GM19043 (cell line): ENCODE data around the gene FZD1.

ENCODE experiments used
- ATAC-seq: cut with Tn5 transposase; IDR thresholded peaks from one replicate; pipeline ENCODE4 v1.9.1; 2021; ENCODE audit warnings: low read depth; ENCODE audit not compliant: unreplicated experiment

Gene FZD1

DNA sequence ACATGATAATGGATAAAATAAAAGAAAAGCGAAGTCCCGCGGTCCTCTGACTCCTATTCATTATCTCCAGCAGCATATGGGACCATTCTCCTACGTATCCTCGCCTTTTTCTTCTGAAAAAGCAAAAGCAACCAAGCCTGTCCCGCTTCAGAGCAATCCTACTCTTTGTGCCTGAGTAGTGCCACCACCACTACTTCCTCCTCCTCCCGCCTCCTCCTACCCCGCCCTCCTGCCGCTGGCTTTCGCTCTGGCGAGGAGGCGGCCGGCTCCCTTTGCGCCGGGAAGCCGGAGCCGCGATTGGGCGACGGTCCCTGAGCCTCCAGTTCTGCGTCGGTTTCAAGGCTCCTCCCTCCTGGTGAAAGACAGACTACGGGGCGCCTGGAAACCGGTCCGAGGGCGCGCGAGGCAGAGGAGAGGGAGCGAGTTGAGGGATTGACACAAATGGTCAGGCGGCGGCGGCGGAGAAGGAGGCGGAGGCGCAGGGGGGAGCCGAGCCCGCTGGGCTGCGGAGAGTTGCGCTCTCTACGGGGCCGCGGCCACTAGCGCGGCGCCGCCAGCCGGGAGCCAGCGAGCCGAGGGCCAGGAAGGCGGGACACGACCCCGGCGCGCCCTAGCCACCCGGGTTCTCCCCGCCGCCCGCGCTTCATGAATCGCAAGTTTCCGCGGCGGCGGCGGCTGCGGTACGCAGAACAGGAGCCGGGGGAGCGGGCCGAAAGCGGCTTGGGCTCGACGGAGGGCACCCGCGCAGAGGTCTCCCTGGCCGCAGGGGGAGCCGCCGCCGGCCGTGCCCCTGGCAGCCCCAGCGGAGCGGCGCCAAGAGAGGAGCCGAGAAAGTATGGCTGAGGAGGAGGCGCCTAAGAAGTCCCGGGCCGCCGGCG, at the start of gene FZD1:
TSS of gene FZD1 (plus strand) at position 388 of the 878 bp plus-strand sequence. CDS start at position 836, 448 bp downstream.
- ATAC-seq, result peak; percentile 88

DNA sequence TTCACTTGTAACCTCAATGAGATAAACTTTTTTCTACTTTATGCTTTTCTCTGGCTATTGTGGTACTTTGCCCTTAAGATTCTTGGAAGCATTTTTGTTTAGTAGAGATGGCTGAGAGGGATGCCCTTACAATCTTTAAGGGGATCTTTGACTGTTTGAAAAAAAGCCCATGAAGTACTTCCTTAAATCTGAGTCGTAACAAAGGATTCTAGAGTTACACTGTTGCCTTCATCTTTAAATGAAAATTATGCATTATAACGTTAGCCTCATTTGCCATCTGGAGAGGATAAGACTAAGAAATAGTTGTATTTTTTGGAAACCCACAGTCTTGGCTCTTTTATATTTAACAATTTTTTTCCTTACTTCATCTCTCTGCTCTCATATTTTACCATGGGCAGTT, 37.8 kb upstream of the FZD1 start:
- no peak for ATAC-seq

DNA sequence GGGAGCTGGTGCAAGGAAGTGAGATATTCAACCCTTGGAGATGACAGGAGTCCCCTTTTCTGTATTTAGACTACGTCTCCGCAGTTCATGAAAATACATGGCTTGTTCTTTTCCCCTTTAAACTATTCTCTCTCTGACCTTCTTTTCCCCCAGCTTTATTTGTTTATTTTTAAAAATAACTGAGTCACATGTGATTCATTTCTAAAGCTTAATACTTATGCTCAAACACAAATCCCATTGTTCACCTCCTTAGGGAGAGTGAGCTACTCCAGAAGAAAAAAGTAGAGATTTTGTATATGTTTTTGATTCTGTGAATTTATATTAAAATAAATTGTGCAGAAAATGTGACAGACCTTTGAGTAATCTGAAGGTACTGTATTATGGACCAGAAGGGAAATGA, 35.9 kb upstream of the FZD1 start:
- ATAC-seq, result no peak

DNA sequence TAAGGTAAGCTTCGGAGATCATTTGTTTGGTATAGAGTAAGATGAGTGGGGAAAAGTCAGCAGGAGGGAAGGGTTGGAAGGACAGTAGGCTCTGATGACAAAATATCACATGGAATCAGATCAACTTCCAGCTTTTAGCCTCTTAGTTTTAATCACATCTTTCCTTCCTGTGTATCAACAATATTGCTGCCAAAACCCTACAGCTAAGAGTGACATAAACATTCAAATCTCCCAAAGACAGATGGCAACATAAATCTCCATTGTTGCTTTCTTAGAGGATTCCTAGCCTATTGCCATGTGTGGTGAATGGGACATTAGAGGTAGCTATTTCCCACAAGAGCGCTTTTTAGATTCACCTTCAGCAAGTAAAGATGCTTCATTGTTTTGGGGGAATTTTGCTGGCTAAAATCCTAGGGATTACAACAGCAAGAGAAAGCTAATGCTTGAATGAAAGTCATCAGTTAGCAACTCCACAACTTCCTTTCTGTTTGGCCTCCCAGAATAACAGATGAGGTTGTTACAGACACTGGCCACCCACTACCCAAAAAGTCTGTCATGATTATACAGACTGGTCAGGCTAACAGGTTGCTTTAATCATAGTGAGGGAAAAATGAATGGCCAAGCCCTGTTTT, 35.2 kb upstream of the FZD1 start:
- ATAC-seq, result no peak

DNA sequence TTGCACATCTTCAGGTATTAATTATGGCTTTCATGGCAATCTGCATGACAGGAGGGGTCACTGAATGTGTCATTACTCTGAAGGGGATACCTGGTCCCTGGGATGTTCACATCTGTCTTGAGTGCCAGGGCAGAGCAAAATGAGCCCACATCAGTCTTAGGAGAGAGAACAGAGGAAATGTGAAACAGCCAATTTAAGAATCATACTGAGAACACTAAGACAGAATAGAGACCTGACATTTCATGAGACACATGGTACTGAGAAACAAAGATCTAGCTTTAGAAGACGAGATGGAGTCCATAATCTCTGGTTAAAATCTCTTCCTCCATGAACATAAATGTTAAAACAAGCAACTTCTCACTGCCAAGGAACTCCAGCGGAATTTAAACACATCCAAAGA, 34.1 kb upstream of the FZD1 start:
- ATAC-seq, result no peak

DNA sequence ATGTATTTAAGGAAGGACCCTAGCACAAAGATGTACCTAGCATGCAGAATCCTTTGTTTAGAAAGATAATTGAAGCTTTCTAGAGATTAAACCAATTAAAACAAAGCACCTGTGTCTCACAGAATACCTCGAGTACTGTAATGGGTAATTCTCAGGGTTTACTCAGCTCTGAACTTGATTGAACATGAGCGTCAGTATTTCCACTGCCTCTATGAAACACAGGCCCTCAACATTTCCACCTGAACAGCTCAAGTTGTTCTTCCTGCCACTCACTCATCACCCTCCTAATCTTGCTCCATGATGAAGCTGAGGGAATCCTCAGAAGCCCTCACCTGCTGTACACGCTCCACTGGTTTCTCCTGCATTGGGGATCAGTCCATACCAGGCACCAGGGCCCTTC, 33.7 kb upstream of the FZD1 start:
- no peak for ATAC-seq

DNA sequence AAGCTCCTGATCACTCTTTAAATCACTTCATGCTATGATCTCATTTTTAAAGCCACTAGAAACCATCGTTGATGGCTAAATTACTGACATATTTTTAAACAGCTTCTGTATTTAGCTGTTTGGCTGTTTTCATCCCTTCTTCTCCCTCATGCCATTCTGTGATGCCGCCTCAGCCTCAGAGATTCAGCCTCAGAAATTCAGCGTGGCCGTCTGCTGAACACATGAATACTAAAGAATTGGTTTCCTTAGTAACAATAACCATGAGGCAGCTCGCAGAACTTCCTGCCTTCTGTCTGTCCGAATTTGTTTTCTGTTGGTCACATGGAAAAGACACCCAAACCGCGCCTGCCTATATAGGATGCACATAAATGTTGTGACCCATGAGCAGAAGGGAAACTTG, 31.0 kb upstream of the FZD1 start:
- no peak for ATAC-seq

DNA sequence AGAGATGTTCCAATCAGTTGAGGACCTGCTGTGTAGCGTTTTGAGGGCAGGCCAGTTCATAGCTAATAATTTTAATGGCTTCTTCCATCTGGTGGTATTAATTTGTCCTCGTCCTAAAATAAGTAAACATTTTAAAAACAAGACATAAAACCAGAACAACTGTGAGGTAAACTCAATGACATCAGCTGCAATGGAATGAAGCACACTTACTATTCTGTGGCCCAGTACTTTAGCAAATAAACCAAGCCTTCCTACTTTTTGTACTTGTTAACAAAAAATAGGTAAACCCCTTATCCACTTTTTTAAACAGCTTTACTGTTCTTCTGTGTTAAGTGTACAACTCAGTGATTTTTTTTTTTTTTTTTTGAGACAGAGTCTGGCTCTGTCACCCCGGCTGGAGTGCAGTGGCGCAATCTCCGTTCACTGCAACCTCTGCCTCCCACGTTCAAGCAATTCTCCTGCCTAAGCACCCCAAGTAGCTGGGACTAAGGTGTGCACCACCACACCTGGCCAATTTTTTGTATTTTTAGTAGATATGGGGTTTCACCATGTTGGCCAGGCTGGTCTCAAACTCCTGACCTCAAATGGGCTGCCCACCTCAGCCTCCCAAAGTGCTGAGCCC, 28.9 kb upstream of the FZD1 start:
- no peak for ATAC-seq

DNA sequence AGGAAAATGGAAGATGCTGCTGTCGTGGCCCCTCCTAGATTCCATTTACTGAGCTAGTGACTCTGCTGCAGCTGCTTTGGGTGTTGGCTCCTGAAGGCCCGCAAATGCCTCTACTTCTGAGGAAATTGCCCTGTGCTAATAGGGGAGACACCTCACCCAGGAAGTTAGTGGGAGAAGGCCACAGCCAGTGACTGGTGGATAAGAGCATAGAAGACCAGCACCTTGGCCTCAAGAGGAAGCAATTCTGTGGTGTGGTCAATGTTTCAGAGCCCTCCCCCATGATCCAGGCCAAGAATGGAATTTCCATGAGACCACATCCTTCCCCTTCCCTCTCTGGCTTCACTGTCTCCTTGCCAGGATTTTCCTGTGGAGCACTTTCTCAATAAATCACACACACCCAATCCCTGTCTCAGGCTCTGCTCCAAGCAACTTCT, 25.0 kb upstream of the FZD1 start:
- ATAC-seq, result no peak

DNA sequence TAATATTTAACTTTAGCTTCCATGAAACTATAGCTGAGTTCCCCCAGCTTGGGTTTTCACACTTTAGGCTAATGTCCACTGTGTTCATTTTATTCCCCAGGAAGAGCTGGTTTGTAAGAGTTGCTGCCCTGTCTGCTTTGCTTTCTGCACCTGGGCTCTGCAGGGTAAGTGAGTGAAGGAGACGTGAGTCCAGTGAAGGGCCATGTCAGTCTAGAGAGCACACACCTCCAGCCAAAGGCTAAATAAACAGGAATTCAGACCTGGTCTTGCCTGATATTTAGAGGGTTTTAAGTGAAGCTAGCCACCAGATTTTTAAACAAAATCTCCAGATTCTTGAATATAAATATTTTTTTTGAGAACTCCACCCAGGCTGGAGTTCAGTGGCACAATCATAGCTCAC, 24.5 kb upstream of the FZD1 start:
- no peak for ATAC-seq

DNA sequence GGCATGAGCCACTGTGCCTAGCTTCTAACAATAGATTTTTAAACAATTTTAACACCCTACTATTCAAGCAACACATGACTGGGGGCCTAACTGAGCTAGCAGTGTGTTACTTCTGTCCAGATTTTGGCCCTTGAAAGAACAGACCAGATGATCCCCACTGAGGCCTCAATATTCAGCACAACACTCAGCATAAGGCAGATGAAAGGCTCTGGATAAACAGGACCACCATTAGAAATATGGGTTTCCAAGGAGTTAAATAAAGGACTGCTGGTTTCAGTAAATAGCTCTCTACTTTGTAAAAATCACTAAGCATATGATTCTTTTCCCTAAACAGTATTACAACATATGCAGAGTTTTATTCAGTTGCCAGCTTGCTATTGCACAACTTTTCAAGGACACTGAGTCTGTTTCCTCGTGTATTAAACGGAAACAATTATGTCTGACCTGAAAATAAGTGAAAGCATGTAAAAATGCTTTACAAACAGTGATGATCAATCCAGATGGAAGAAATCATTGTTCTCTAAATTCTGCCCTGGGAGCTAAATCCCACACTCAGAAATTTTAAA, 23.8 kb upstream of the FZD1 start:
- no peak for ATAC-seq

DNA sequence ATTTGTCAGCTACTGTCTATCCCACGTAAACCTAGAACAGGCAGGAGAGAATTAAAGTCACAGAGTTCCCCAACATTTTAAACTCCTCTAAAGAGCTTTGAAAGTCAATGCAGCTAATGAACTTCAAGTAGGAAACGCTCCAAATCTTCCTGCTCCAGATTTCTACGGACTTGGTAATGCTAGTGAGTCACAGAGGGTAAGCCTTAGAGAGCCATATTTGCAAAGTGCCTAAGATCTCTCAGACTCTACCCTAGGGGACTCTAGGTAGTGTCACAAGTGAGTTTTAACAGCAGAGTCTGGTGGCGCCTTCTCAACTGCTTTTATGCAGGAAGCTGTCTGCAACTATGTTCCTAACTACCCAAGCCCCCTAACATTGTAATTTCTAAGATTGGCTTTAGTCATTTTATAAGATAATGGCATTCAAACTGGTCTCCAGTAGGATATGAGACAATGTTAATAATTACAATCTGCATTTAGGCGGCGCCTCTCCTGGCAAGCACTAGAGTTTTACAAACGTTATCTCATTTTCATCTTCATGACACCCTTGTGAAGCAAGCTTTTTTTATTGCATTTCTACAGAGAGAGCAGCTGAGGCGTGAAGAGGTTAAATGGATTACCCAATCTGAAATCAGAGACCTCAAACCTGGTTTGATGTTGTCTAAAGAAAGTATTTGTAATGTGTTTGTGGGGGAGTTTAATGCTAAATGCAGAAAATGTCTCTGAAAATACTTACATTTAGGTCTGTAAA, 22.0 kb upstream of the FZD1 start:
- ATAC-seq, result no peak

DNA sequence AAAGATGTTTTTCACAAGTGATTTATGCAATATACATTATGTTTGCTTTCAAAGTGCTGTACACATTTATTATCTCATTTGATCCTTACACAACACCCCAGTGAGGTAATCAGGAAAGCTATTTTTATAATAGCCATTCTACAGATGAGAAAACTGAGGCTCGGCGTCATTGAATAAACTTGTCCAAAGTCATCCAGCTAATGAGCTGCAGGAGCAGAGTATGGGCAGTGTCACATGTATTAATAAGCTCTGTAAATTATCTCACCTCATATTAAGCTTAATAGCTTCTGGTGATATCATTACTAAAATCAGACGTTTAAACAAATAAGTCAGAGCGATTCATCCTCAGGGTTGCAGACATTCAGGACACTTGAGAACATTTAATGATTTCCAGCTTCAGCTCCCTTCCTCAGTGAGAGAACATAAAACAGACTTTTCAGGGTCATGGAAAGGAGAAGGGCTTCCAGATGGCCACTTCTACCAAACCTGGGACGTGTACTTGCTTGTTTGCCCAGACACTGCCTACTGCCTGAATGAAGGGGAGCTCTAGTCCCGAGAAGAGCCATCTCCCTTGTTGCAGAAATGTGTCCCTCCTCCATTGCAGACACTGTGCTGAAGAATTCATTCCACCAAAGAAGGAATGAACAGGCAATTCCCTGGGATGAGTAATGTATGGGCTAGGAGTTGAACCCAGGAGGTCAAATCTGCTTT, 20.5 kb upstream of the FZD1 start:
- ATAC-seq, result no peak

DNA sequence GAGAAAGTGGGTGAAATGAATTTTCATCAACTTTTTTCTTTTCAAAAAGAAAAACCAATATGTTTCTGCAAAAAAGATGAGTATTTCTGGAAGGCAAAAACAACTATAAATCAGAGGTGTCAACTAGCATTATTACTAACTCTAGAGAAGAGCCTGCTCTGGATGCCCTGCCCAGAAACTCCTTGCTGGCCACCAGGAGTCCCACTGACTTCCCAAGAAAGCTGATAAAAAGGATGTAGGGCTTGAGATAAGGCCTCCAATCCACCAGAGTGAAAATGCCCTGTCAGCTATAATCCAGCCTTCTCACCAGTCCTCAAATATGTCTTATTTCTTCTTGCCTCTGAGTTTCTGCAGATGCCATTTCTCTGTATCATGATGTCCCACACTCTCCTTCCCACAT, 16.7 kb upstream of the FZD1 start:
- ATAC-seq, result no peak

DNA sequence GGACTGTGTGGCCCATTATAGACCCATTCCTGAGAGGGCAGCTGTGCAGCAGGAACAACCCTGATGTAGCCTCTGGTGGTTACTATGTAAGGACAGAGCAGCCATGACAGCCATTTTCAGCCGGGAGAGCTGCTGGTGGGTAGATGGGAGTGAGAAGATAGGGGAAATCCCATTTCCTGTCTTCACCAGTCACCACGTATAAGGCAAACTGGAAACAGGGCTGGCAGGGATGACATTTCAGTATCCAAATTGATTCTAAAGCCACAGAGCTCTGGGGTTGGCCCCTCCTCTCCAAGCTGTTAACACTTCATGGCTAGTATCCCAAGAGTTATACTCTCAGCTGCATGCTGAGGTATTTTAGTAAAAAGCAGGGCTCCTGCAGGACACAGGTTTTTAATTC, 15.2 kb upstream of the FZD1 start:
- ATAC-seq, result no peak

DNA sequence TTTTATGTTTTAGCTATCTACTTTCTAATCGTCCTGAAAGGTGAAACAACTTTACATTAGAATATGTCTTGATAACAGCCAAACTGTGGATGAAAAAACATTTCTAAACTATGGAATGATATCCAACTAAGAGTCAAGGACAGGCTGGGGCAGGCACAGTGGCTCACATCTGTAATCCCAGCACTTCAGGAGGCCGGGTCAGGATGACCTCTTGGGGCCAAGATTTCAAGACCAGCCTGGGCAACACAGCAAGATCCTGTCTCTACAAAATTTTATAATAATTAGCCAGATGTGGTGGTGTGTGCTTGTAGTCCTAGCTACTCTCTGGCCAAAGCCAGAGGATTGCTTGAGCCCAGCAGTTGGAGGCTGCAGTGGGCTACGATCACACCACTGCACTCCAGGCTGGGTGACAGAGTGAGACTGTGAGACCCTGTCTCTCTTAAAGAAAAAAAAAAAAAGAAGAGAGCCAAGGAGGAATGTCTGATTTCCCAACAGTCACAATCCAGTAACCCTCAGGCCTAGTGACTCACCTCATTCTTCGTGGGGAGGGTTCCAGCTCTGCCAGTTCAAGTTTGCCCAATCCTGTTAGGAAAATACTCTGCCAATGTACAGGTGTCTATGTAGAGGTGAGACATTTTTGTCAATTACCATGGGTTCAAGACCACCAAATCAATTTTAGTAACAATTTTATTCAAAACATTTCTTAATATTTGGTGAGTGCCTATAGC, 14.6 kb upstream of the FZD1 start:
- ATAC-seq, result no peak

DNA sequence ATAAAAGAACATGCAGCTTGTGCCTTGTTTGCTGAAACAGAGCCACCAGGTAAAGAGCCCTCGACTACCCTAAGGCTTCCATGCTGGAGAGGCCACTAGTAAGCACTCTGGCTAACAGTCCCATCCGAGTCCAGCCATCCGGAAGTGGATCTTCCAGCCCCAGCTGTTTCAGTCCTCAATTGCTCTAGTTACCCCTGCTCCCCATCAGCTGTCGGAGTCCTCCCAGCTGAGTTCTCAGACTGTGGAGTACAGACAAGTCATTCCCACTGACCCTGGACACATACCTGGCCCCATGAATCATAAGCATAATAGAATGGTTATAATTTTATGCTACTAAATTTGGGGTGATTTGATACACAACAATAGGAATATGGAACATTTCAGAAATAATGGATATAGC, 13.5 kb upstream of the FZD1 start:
- ATAC-seq, result no peak

DNA sequence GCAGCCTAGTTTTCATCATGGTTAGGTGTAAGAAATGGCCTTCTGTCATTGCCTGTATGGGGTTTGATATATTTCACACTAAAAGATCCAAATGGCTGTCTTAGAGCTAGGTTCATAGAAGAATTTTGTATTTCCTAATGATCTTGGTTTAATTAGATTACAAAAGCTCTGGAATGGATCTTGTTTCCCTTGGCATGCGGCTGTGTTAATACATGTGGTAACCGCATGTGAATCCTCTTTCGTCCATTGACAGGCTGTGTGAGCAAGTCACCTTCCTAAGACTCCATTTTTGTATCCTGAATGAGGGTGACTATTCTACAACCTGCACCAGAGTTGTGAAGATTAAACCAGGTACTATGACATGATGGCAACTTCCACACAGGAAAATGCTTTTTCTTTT, 12.4 kb upstream of the FZD1 start:
- ATAC-seq, result no peak

DNA sequence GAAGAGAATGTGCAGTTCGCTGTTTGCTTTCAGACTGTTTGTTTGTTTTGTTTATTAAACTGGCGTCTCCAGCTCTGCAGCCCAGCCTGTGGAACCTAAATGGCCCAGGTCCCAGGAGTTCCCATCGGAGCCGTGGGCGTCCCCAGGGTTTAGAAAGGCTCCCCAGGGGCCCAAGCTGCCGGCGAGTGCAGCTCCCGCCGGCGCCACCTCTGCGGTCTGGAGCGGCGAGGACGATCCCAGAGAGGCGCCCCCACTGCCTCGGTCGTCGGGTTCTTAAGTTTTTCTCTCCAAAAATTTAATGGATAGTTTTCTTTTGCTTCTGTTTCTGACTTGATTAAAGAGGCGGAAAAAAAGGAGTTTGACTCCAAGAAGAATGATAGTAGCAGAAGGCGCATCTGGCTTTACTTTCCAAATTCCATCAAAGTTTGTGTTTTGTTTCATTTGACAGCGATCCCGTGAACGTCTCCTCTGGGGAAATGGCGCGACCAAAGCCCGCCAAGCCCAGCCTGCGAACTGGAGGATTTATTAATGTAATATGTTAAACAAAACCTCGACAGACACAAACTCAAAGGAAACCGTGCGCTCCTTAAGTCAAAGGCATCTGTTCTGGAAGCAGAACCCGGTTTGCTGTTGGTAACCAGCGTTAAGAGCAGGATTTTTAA, 718 bp upstream of the FZD1 start:
- ATAC-seq, result no peak
